HepG2 (cell line): ENCODE measurements around the gene SEMA4F. TPM values are rescaled to one million over a fixed set of nuclear protein-coding genes. Genes with fewer than 3 reads are reported as not detected.

Source experiments
- ADNP ChIP-seq: sonication (generic); formaldehyde crosslinking; IDR thresholded peaks from 2 replicates; pipeline ENCODE4 v1.4.0; 2020; ENCODE audit warnings: missing genetic modification reagents
- ARID3A ChIP-seq: IDR thresholded peaks from 2 replicates; pipeline ENCODE4 v1.6.1; 2012; ENCODE audit warnings: low read depth, low read length, improper control_type of control experiment
- ATAD3A ChIP-seq: sonication (generic); formaldehyde crosslinking; IDR thresholded peaks from 2 replicates; pipeline ENCODE4 v1.4.0; 2020; ENCODE audit warnings: missing genetic modification reagents
- BRCA1 ChIP-seq: sonication (generic); formaldehyde crosslinking; IDR thresholded peaks from 2 replicates; pipeline ENCODE4 v1.4.0; 2020; ENCODE audit warnings: missing genetic modification reagents
- CHCHD3 ChIP-seq: sonication (generic); formaldehyde crosslinking; IDR thresholded peaks from 2 replicates; pipeline ENCODE4 v1.8.0; 2022; ENCODE audit warnings: mild to moderate bottlenecking, missing genetic modification reagents, moderate library complexity
- FOXA3 ChIP-seq: IDR thresholded peaks from 2 replicates; pipeline ENCODE4 v1.6.1; 2016; ENCODE audit warnings: missing genetic modification reagents, missing compliant biosample characterization
- GTF3A ChIP-seq: sonication (generic); formaldehyde crosslinking; conservative IDR thresholded peaks from 2 replicates; pipeline ENCODE4 v1.4.0; 2020; ENCODE audit warnings: mild to moderate bottlenecking, missing genetic modification reagents
- HIVEP1 ChIP-seq: sonication (generic); formaldehyde crosslinking; IDR thresholded peaks from 2 replicates; pipeline ENCODE4 v1.4.0; 2020; ENCODE audit warnings: mild to moderate bottlenecking, missing genetic modification reagents
- IRF2 ChIP-seq: IDR thresholded peaks from 2 replicates; pipeline ENCODE4 v1.6.1; 2018; ENCODE audit warnings: missing genetic modification reagents, missing compliant biosample characterization
- KDM2A ChIP-seq: sonication (generic); formaldehyde crosslinking; IDR thresholded peaks from 2 replicates; pipeline ENCODE4 v1.4.0; 2020; ENCODE audit warnings: low read depth, missing genetic modification reagents, borderline replicate concordance
- KDM3A ChIP-seq: IDR thresholded peaks from 2 replicates; pipeline ENCODE4 v1.6.1; 2018; ENCODE audit warnings: low read depth, missing compliant biosample characterization
- MED13 ChIP-seq: sonication (generic); formaldehyde crosslinking; IDR thresholded peaks from 2 replicates; pipeline ENCODE4 v1.5.0; 2020; ENCODE audit warnings: missing genetic modification reagents
- NFIC ChIP-seq: IDR thresholded peaks from 2 replicates; pipeline ENCODE4 v1.6.1; 2012; ENCODE audit warnings: mild to moderate bottlenecking, low read length, inconsistent platforms
- NR2F2 ChIP-seq: IDR thresholded peaks from 2 replicates; pipeline ENCODE4 v1.6.1; 2012; ENCODE audit warnings: low read depth, inconsistent platforms, borderline replicate concordance
- POLR2G ChIP-seq: fragments of 200-400 bp; formaldehyde crosslinking; IDR thresholded peaks from 2 replicates; pipeline ENCODE4 v1.6.1; 2018; ENCODE audit warnings: mild to moderate bottlenecking, low read depth, low read length, moderate library complexity
- RARA ChIP-seq: IDR thresholded peaks from 2 replicates; pipeline ENCODE4 v1.6.1; 2016; ENCODE audit warnings: missing genetic modification reagents, missing compliant biosample characterization
- ZBTB49 ChIP-seq: sonication (generic); formaldehyde crosslinking; IDR thresholded peaks from 2 replicates; pipeline ENCODE4 v1.4.0; 2020; ENCODE audit warnings: missing genetic modification reagents, borderline replicate concordance
- ZBTB7A ChIP-seq: sonication (generic); formaldehyde crosslinking; IDR thresholded peaks from 2 replicates; pipeline ENCODE4 v1.8.0; 2022; ENCODE audit warnings: mild to moderate bottlenecking, missing genetic modification reagents
- ZNF224 ChIP-seq: sonication (generic); formaldehyde crosslinking; IDR thresholded peaks from 2 replicates; pipeline ENCODE4 v1.5.0; 2020; ENCODE audit warnings: mild to moderate bottlenecking, missing genetic modification reagents
- ZNF260 ChIP-seq: sonication (generic); formaldehyde crosslinking; IDR thresholded peaks from 2 replicates; pipeline ENCODE4 v1.4.0; 2020; ENCODE audit warnings: missing genetic modification reagents, low read depth, mild to moderate bottlenecking, borderline replicate concordance
- ZNF280D ChIP-seq: sonication (generic); formaldehyde crosslinking; IDR thresholded peaks from 2 replicates; pipeline ENCODE4 v1.5.1; 2020; ENCODE audit warnings: mild to moderate bottlenecking, missing genetic modification reagents
- ZNF468 ChIP-seq: sonication (generic); formaldehyde crosslinking; IDR thresholded peaks from 2 replicates; pipeline ENCODE4 v1.8.0; 2022; ENCODE audit warnings: mild to moderate bottlenecking, moderate library complexity, missing genetic modification reagents
- ZNF775 ChIP-seq: sonication (generic); formaldehyde crosslinking; IDR thresholded peaks from 2 replicates; pipeline ENCODE4 v1.4.0; 2020; ENCODE audit warnings: missing genetic modification reagents, mild to moderate bottlenecking, moderate library complexity, borderline replicate concordance
- ZNF777 ChIP-seq: sonication (generic); formaldehyde crosslinking; IDR thresholded peaks from 2 replicates; pipeline ENCODE4 v1.4.0; 2020; ENCODE audit warnings: missing genetic modification reagents
- polyA plus RNA-seq, 8 experiments: library from polyadenylated mRNA; depleted of rRNA in 3 of 8; stranded (reverse) in 7 of 8; unstranded in 1 of 8; fragments of >200 nt; fragmentation: Illumina TruSeq in 4 of 8; extraction: Trizol in 4 of 8; gene quantifications; 2 replicates each; pipeline versions ENCODE4 v1.2.1 to v1.2.3, GENCODE V29; 2011 to 2016; ENCODE audit warnings: low read depth in 4 of 8, missing spikeins in 1 of 8, mixed read lengths in 1 of 8; ENCODE audit not compliant: insufficient read depth in 1 of 8
- total RNA-seq, 5 experiments: library from RNA; depleted of rRNA; stranded (reverse); fragments of >200 nt; fragmentation: Illumina TruSeq; extraction: Trizol; gene quantifications; 2 replicates each; pipeline ENCODE4 v1.2.3, GENCODE V29; 2016; ENCODE audit warnings: low read depth in 1 of 5

Gene SEMA4F
- total and polyA plus RNA-seq, 2 of the 13 experiments (the other 11 are each of a cell fraction or from before 2014, with no cell fraction given) = 7.1 to 10.3 TPM

GRCh38 chr2:74715081-74715791 is 61.2 kb downstream of the SEMA4F start (continued):
- TF ChIP-seq KDM3A (CRISPR knock-in tag) = peak; percentile 46; the same call in 1 of the 2 replicates
- TF ChIP-seq ZNF280D (CRISPR knock-in tag) = no peak
- peak; percentile 72; the same call in 1 of the 2 replicates for TF ChIP-seq ZNF468 (CRISPR knock-in tag)
- TF ChIP-seq BRCA1 (CRISPR knock-in tag) = 0 out of 2 replicates have a peak, but pooled peaks have one; percentile 52
- no peak for TF ChIP-seq CHCHD3 (CRISPR knock-in tag)
- peak; percentile 72; the same call in 1 of the 2 replicates for TF ChIP-seq ZNF775 (CRISPR knock-in tag)
- TF ChIP-seq GTF3A = peak; percentile 84; the same call in 1 of the 2 replicates
- TF ChIP-seq ATAD3A = no peak
- TF ChIP-seq ZNF260 (CRISPR knock-in tag) = 0 out of 2 replicates have a peak, but pooled peaks have one; percentile 61
- peak; percentile 52 for TF ChIP-seq POLR2G
- TF ChIP-seq NFIC = no peak
- peak; percentile 74; the same call in 1 of the 2 replicates for TF ChIP-seq ZNF777 (CRISPR knock-in tag)
- TF ChIP-seq ADNP (CRISPR knock-in tag) = no peak
- no peak for TF ChIP-seq ZBTB49 (CRISPR knock-in tag)
- TF ChIP-seq RARA (CRISPR knock-in tag) = peak; percentile 43
- peak; percentile 78; the same call in 1 of the 2 replicates for TF ChIP-seq ZNF224
- TF ChIP-seq NR2F2 = peak; percentile 45; the same call in 1 of the 2 replicates
- TF ChIP-seq KDM2A (CRISPR knock-in tag) = peak; percentile 94; the same call in 1 of the 2 replicates
- peak; percentile 44; the same call in 1 of the 2 replicates for TF ChIP-seq HIVEP1 (CRISPR knock-in tag)
- 0 out of 2 replicates have a peak, but pooled peaks have one; percentile 47 for TF ChIP-seq ZBTB7A (CRISPR knock-in tag)
- TF ChIP-seq ARID3A = 0 out of 2 replicates have a peak, but pooled peaks have one; percentile 31
- no peak for TF ChIP-seq FOXA3 (CRISPR knock-in tag)
- TF ChIP-seq MED13 (CRISPR knock-in tag) = no peak
- peak; percentile 55 for TF ChIP-seq IRF2 (CRISPR knock-in tag)
